NCI-H1092 treated with DMSO at 0.1 percent for 48 hours (cell line): ENCODE data around the gene S100PBP.

Experiments
- DNase-seq: peaks from one replicate; lab custom pipeline; 2025; lab: John Stamatoyannopoulos, UW

Gene S100PBP

DNA sequence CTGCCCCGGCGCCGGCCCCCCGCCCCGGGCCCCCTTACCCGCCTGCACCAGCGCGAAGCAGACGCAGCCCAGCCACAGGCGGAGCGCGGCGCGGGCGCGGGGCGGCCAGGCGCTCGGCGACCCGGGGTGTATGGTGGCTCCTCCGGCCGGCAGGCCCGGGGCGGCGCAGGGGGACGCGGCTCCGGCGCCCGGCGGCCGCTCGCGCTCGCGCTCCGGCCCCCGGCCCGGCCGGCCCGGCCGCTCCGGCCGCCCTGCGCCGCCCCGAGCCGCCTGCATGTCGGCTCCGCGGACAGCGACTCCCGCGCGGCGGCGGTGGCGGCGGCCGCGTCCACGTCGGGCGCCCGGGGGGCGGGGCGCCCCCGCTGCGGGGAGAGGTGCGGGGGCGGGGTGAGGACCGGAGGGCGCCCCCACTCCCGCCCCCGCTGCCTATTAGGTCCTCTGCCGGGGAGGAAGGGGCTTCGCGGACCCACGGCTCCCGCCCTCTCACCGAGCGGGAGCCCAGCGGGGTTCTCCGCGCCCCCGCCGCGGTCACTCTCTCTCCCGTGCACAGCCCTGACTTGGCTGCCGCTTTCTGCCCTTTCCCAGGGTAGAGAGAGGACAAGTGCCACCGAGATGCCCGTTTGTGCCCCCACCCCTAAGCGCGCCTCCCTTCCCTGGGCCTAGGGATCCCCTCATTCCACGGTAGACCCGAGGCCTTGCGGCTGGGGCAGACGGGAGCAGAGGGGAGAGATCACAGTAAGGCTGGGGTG lies 53.3 kb downstream of the S100PBP start, which contains the start of gene FNDC5:
FNDC5 (minus strand) TSS at position 298 of the 749 bp plus-strand sequence.
- peak; percentile 37 for DNase-seq

DNA sequence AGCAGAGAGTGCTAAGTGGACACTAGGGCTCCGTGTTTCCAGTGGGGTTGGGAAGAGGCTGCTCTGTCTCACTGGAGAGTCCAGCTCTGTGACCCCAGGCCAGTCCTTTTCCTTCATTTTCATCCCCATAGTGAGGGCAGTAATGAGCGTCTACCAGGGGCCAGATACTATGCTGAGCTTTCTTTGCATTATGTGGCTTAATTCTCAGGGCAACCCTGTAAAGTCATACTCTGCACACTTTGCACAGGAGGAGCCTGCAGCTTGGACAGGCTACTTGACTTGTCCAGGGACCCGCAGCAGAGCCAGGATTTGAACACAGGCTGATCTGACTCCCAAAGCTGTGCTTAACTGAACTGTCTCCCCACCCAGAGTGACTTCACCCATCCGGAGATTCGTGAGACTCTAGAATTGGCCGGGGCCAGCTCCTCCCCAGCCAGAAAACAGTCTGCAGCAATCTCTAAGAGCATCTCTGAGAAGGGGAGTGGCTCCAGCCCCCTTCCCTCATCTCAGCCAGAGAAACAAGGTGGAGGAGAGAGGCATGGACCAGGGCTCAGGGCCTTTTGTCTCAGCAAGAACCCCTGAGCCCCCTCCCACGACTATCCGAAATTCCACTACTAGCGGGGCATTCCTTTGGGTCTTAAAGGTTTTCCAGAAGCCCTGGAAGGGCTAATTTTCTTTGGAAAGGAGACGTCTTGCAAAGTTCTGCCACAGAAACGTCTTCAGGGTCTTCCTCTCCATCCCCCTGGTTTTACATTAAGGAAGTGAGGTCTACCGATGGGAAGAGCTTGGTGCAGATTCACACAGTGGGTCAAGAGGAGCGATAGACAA lies 54.1 kb downstream of the S100PBP start:
- DNase-seq, result no peak

DNA sequence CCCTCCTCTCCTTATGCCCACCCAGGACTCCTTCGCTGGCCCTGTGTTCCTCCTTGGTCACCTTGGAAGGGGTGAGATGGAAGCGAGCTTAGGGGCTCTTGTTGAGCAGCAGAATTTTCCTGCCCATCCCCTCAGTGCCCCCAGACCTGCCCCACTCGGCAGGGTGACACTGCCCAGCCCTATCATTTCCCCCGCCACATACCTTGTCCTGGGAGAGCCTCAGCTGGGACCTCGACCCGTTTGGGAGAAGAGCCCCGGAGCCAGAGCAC lies 54.7 kb downstream of the S100PBP start:
- no peak for DNase-seq

DNA sequence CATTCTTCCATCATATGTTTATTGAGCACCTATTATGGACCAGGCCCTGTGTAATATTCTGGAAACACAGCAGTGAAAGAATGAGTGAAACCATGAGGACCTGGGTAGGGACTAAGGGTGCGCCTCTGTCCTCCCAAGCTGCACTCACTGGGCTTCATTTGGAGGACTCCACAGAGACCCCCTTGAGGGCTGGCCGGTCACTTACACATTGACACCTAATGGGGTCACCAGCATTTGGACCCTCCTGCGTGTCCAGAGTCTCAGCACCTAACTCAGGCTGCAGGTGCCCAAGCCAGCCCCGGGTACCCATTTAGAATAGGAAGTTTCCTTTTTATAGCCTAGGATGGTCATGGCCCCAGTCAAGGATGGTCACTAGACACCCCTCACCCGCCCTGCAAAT lies 56.0 kb downstream of the S100PBP start:
- DNase-seq, result no peak

DNA sequence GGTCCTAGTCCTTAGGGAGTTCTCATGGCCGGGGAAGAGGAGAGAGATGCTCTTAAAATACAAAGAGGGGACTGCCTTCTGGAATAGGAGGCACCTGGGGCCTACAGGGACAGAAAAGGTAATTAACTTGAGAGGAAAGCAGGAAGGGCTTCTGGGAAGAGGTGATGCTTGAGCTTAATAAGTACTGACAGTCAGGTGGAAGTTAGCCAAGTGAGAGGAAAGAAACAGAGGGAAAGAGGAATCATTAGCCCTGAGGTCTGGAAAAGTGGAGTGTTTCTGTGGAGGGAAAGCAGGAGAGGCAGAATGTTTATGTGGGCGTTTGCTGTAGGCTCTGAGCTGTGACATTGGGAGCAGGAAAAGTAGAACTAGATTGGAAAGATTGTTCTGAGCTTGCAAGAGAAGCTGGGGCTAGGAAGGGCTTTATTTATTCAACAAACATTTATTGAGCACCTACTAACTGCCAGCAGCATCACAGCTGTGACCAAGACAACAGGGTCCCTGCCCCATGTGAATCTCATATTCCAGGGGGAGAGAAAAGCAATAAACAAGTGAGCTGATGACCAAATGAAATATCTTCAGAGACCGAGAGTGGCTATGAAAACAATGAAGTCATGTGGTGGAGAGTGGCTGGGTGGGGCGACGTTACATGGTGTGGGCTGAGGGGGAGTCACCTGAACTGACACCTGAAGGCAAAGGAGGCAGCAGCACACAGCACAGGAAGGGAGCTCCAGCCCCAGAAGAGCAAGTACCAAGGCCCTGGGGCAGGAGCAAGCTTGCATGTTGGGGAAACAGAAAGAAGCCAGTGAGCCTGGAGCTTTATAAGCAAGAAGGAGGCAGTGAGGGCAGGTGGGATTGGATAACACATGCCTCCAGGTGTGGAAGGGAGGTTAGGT lies 57.7 kb downstream of the S100PBP start:
- DNase-seq, result no peak

DNA sequence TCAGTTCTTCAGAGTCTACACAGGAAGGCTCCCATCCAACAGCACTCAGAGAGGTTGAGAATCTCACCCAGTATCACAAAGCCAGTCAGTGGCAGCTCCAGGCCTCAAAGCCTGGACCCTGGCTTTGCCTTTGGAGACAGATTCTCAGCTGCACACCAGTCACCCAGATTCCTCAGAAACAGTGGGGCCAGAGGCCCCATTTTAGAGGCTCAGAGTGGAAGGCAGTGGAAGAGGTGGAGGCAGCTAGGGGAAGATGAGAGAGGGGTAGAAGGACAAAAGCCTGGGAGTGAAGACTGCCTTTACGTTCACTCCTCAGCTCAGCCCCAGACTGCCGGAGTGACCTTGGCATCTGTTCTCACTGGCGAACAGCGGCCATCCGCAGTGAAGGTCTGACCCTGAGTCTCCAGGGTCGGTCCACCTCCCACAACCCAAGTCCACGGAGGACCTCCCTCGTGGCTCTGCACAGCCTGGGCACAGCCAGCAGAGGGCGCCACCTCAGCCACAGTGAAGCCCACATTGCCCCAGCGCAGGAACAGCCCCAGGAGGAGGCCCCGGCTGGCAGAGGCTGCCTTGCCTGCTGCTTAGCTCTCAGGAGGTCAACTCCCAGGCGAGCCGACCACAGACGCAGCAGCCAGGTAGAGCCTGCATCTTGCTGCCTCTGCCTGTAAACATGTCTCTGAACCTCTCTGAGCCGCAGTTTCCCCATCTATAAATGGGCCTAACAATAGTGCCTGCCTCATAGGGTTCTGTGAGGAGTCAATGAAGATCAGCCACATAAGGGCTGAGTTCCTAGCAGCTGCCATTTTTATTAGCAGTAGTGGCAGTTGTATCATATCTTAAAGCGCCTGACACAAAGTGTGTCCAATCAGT lies 59.1 kb downstream of the S100PBP start:
- DNase-seq, result peak; percentile 15

DNA sequence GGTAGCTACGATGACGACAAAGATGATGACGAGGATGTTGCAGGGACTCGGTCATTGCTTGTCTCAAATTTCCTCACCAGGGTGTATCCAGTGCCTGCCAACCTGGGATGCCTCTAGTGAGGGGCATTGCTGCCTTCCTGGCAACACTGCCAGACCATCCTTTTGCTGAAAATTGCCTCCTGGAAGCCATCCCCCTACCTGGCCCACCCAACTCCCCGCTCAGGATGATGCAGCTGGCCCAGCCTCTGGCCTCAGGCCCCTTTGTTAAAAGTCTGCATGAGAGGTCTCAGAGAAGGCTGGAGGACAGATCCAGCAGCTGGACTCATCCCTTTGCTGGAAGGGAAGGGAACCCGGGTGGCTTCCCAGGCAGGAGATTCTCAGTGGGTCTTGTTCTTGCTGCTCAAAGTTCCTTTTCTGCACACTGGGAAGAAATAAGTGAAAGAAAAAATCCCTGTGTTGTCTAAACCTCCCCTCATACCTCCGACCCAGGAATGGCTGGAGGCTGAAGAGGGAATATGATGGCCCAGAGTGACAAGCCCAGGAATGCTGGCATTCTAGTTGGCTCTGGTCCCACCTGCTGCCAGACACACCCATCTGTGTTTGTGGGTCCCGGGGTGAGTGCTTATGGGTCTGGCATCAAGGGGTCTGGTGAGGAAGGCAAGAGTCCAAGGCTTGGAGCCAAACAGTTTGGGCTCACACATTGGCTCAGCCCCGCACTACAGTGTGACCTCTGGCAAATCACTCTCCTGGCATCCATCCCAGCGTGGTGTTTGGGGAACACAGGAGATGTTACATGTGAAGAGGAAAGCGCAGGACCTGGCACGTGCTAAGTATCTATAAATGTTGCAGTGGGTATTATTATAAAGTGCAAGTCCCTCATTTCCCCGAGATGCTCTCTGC lies 60.0 kb downstream of the S100PBP start:
- peak; percentile 90 for DNase-seq

DNA sequence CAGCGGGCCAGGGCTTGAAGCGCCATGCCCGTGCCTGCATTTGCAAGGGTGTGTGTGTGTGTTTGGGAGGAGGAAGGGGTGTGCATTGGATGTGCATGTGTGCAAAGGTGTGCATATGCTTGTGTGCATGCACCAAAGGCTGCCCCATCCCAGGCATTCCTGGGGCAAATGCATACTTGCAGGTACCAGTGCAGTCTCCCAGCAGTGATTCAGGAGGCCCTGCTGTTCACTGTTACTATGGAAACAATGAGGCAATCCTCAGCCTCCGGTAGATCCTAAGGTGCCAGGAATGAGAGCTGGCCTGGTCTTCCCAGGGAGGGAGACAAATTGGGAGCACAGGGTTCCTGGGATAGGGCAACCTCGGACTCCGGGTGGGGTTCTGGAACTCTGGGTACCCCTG lies 60.7 kb downstream of the S100PBP start:
- peak; percentile 45 for DNase-seq

DNA sequence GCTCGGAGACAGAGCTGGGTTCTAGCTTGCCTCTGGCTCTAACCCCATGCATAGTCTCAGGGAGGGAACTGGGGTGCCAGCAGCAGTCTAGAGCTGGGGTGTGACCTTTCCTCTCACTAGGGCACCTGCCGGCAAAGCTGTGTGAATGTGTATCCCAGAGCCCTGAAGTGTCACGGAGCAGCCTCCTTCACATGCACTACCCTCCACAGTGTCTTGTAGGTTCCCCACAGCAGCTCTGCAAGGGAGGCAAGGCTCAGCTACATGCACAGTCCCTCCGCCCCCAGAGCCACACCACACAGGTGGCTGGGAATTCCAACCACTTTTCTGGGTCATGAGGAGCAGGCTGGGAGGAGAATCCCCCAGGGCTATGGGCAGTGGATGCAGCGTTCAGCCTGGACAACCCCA lies 61.2 kb downstream of the S100PBP start:
- no peak for DNase-seq

DNA sequence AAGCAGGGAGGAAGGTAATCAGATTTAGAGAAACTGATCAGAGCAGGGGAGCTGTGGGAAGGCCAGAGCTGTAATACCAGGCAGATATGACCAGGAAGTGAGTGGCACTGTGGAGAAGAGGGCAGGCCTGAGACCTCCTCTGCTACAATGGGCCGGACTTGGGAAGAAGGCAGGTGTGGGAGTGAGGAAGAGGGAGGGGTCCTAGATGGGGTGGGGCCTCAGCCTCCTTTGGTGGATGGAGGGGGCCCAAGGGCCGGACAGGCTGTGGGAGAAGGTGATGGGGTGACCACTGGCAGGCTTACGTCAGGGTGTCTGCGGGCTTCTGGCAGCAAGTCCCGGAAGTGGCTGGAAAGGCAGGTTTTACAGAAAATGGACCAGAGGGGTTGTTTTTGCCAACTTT lies 63.8 kb downstream of the S100PBP start:
- no peak for DNase-seq

DNA sequence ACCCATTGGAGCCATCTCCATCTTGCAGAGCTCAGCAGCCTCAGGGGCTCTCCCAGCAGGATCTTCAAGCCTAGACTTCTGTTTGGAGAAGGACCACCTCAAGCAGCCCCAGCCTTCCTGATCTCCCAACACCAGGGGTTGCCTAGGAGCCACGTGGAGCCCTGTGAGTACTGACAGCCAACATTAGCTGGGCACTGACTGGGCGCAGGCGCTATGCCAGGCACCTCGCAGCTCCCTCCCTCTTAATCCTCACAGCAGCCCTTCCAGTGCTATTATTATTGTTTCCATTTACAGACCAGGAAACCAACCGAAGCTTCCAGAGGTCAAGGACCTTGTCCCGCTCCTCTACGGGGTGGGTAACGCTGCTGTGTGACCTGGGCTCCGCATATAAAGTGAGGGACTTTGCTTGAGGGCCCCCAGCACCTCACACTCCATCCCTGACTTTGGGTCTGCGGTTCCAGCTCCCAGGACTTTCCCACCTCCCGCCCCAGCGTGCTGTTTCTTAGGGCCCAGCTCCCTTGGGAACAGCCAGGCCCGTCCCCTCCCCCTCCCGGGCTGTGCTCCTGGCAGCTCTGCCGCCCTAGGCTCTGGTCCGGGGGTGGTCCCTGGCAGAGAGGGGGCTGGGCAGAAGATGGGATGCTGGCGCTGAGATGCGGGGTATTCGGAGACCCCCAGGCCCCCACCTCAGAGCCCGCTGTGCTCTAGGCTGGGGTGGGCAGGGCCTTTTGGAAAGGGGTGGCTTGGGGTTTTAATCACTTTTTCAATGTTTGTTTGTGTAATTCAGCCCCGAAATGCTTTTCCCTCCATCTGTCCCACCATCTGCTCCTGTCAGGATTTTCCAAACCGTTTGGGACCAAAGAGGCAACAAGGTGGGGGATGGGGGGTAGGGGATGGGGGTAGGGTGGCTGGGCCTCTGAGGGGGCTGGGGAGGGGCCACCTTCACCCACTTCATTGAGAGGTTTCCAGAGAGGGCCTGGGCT lies 64.7 kb downstream of the S100PBP start:
- peak; percentile 90 for DNase-seq

DNA sequence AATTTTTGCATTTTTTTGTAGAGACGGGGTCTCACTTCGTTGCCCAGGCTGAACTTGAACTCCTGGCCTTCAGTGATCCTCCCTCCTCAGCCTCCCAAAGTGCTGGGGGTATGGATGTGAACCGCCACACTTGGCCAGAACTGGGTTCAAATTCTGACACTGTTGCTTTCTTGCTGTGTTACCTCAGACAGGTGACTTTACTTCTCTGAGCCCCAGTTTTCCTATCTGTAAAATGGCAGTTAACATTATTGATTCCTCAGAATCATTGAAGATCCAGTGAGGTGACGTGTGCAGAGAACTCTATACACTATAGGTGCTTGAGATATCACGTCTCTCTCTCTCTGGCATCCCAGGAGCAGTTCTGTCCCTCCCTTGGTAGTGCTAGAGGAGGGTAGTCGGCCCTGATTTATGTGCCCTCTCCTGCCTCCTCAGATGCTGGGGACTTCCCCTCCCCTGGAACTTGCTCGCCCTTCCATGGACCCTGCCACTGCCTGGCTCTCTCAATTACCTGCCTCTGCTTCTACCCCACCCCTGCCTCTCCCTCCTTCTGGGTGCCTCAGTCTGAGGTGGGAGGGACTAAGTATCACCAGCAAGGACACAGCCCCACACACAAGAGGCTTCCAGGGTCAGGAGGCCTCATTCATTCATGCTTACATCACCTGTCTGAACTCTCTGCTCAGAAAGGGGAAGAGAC lies 66.0 kb downstream of the S100PBP start:
- no peak for DNase-seq

DNA sequence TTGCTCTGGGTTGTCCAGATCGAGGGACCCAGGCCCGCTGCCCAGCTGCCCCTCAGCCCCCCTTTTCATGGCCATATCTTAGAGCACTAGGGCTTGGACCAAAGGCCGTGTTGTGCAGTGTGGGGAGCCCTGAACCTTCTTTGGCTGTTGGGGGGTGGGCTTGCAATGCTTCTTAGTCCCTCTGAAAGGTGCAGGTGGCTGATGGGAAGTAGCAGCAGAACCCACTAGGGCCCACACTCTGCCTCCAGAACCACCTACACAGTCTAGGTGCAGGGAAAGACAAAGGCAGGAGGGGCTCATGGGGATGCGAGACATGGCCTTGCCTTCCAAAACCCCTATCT lies 66.5 kb downstream of the S100PBP start:
- no peak for DNase-seq

DNA sequence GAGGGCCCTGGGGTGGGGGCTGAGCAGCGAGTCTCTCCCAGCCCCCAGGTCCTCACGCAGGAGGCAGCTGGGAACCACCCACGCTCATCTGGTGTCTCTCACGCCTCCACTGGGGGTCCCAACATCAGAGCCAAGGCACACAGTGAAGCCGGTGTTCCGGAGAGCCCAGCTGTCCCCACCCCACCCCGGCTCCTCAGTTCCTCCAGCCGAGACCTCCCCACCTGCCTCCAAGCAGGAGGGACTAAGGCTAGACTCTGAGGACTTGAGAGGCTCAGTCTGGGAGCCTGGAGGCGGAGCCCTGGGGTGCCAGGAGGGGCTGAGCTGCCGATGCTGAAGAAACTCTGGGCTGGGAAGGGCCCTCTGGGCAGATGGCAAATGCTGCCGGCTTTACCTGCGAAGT lies 67.3 kb downstream of the S100PBP start:
- DNase-seq, result peak; percentile 25

DNA sequence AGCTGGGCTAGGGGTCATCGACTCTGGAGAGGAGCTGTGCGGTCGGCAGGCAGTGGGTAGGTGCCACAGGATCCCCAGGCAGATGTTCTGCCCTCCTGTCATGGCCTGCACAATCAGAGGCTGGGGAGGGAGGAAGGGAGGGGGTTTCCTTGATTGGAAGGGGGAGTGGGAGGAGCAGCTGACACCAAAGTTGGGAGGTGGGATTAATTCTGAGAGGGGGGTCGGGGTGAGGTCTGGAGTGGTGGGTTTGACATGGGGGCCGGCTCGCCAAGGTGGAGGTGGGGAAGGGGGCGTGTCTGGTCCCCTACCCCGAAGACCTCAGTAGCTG lies 68.2 kb downstream of the S100PBP start:
- no peak for DNase-seq

DNA sequence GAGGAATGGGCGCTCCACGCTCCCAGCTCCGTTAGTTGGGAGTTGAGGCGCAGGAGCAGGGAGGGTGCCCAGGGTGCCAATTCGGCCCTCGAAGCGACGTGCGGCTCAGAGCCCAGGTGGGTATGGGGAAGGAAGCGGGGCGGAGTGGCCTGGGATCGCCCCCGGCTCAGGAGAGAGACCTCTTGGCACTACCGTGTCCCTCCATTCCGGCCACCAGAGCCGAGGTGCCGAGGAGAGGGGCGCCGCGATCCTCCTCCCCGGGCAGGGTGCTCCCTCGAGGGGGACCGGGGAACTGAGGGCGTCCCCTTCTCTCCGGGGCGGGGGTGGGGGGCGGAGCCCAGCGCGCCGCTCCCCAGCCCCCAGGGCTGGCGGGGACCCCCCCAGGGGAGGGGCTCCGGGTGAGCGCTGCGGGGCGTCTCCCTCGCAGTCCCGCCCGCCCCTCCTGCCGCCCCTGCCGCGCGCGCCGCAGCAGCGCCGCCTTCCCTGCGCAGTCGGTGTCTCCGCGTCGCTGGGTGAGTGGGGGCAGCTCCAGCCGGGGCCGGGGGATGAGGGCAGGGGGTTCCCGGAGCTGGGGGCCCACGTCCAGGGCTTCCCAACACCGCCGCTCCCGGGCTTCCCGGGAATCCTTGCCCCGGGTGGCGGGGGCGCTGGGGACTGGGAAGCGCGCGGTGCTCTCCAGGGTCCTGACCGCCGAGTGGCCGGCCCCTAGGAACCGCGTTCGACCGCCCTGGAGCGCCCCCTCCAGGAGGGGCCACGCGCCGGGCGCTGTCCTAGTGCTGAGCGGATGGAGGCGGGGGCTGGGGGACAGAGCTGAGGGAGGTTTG lies 68.8 kb downstream of the S100PBP start, which contains the start of gene HPCA:
HPCA (plus strand) TSS at position 488 of the 824 bp plus-strand sequence. CDS start 2,408 bp downstream, outside the sequence.
- no peak for DNase-seq

DNA sequence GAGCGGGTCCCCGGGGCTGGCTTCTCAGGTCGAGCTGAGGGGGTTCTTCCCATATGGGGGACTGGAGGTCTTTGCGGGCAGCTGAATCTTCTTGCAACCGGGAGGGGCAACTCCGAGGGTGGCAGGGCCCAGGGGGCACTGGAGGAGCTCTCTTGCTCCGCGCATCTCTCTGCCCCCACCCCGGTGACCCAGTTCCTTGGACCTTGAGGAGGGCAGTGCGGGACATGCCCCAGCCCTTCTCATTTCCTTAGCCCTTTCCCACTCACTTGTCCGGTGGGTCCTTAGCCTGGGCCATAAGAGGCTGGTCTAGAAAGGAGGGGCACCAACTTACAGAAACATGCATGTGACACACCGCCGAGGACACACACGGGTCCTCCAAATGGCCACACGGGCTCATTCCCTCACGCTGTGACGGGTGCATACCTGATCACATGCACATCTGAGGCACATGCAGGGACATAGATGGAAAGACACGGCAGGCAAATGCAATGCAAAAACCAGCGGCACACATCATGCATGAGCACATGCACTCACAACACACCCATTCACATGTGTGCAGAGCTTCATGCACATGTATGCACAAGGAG lies 69.5 kb downstream of the S100PBP start:
- DNase-seq, result no peak

DNA sequence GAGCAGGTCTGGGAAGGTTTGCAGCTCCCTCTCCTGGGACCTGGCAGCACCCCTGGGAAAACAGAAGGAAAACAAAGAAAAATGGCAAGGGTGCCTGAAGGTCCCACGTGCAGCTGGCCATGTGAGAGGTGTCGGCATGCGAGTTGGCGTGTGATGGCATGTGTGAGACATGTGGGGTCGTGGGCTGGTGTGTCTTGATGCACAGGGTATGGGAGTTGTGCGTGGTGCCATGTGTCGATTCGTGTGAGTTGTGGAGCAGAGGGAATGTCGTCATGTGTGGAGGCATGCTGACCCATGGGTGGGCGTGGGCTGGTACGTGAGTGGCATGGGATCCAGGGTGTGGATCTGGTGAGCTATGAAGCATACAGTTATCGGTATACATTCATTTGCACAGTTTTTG lies 70.2 kb downstream of the S100PBP start:
- no peak for DNase-seq
